ENCODE data around the gene USP12. TPM values are rescaled to one million over a fixed set of nuclear protein-coding genes. Genes with fewer than 3 reads are reported as not detected.

Gene USP12
- total and polyA plus RNA-seq, 5 donors, result 5.4 to 19.3 (median 17.8) TPM

DNA sequence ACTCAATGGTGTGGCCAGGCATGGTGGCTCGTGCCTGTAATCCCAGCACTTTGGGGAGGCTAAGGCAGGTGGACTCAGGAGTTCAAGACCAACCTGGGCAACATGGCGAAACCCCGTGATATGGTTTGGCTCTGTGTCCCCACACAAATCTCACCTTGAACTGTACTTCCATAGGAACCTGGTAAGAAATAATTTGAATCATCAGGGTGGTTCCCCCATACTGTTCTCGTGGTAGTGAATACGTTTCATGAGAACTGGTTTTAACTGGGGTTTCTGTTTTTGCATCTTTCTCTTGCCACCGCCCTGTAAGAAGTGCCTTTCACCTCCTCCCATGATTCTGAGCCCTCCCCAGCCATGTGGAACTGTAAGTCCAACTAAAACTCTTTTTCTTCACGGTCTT is 49.6 kb downstream of the USP12 start:
- intact Hi-C loops (cut with DNase I), result no loop called here
- 97% methylated on average over 7 of the region's 7 CpGs for WGBS
- H3K4me3 ChIP-seq (ENCODE audit: low read length), result no peak overlapping the region

DNA sequence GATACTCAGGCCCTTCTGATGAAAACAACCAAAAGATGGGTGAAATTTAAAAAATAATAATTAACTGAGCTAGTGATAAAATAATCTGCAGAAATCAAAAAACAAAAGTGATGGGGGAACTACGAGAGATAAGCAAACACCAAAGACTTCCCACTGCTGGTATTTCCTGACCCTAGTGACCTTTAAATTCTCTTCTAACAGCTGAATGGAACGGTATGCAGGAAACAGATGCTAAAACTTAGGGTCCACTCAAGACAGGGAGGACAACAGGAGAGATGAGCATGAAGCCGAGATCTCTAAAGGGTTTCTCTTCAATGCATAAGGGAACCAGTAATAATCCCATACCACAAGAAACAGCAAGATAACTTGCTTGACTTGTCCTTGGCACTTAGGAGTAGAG is 50.8 kb downstream of the USP12 start:
- H3K27me3 ChIP-seq (ENCODE audit: control insufficient read depth, insufficient read depth), result no peaks in the 10 kb centered on the region
- no peak overlapping the region for H3K4me3 ChIP-seq (ENCODE audit: low read length)
- DNase-seq (no peak), ATAC-seq (no peak)
- H3K4me1 ChIP-seq (ENCODE audit: control insufficient read depth, insufficient read depth, low read length), result peaks cover 4% of the 10 kb centered on the region
- H3K27ac ChIP-seq (ENCODE audit: low read length), result no peak overlapping the region
- 34% methylated on average over 3 of the region's 3 CpGs for WGBS
- intact Hi-C loops (cut with DNase I), result no loop called here
- H3K9me3 ChIP-seq (ENCODE audit: control insufficient read depth, low read length), result no peaks in the 10 kb centered on the region

More for the DNA sequence above, 49.6 kb downstream of the USP12 start:
- H3K9me3 ChIP-seq (ENCODE audit: control insufficient read depth, low read length), result no peaks in the 10 kb centered on the region
- H3K4me1 ChIP-seq (ENCODE audit: control insufficient read depth, insufficient read depth, low read length), result peaks cover 12% of the 10 kb centered on the region
- no peak for ATAC-seq
- no peaks in the 10 kb centered on the region for H3K27me3 ChIP-seq (ENCODE audit: control insufficient read depth, insufficient read depth)
- H3K27ac ChIP-seq (ENCODE audit: low read length), result no peak overlapping the region
- DNase-seq, result no peak

DNA sequence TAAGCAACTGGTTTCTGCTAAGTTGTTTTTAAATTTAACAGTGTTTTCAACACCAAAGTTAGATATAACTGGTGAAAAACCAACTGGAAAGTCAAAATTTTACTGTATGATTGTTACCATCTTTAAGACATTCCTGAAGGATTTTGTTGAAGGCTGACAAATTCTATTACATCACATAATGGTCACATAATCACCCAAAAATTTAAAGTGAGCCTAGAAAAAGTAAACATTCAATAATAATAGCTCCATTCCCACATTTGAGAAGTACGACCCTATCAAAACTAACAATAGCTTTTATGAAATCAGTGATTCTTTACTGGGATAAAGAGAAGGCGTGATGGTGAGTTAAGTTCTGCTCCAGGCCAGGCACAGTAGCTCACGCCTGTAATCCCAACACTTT is 51.6 kb downstream of the USP12 start:
- no peak overlapping the region for H3K4me3 ChIP-seq (ENCODE audit: low read length)
- H3K27ac ChIP-seq (ENCODE audit: low read length), result no peak overlapping the region
- intact Hi-C loops (cut with DNase I), result no loop called here
- H3K9me3 ChIP-seq (ENCODE audit: control insufficient read depth, low read length), result no peaks in the 10 kb centered on the region
- no peaks in the 10 kb centered on the region for H3K27me3 ChIP-seq (ENCODE audit: control insufficient read depth, insufficient read depth)
- no peak for ATAC-seq
- 96% methylated on average over 3 of the region's 3 CpGs for WGBS
- no peak for DNase-seq
- peaks cover 4% of the 10 kb centered on the region for H3K4me1 ChIP-seq (ENCODE audit: control insufficient read depth, insufficient read depth, low read length)

GRCh38 chr13:27118428-27119054 is 53.1 kb downstream of the USP12 start:
- intact Hi-C loops (cut with DNase I), result no loop called here
- ATAC-seq, result no peak
- no peaks in the 10 kb centered on the region for H3K9me3 ChIP-seq (ENCODE audit: control insufficient read depth, low read length)
- no peak overlapping the region for H3K4me3 ChIP-seq (ENCODE audit: low read length)
- no peak overlapping the region for H3K27ac ChIP-seq (ENCODE audit: low read length)
- no peak for DNase-seq
- WGBS, result 97% methylated on average over 3 of the region's 3 CpGs
- no peaks in the 10 kb centered on the region for H3K27me3 ChIP-seq (ENCODE audit: control insufficient read depth, insufficient read depth)
- peaks cover 4% of the 10 kb centered on the region for H3K4me1 ChIP-seq (ENCODE audit: control insufficient read depth, insufficient read depth, low read length)

DNA sequence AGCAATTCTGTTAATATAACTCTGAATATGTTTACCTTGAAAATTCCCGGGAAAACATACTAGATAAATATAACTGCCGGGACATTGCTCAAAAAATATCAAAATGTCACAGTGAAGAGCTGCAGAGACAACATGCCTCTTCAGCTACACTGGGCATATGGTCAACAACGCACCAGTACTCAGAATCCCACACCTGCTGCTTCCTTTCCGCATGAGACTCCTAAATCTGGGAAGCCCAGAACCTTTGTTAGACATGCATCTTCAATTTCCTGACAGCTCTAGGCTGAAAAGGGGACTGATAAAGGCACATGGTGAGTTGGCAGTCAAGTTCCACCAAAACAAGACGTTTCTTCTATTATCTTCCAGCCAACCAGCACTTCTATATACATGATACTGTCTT is 53.7 kb downstream of the USP12 start:
- Histone ChIP-seq H3K4me3 (ENCODE audit: low read length) (no peak overlapping the region), H3K4me1 (ENCODE audit: control insufficient read depth, insufficient read depth, low read length) (peaks cover 4% of the 10 kb centered on the region), H3K9me3 (ENCODE audit: control insufficient read depth, low read length) (no peaks in the 10 kb centered on the region), H3K27me3 (ENCODE audit: control insufficient read depth, insufficient read depth) (no peaks in the 10 kb centered on the region), H3K27ac (ENCODE audit: low read length) (no peak overlapping the region)
- no peak for DNase-seq
- intact Hi-C loops (cut with DNase I), result no loop called here
- ATAC-seq, result no peak
- WGBS, result 68% methylated on average over 5 of the region's 5 CpGs

DNA sequence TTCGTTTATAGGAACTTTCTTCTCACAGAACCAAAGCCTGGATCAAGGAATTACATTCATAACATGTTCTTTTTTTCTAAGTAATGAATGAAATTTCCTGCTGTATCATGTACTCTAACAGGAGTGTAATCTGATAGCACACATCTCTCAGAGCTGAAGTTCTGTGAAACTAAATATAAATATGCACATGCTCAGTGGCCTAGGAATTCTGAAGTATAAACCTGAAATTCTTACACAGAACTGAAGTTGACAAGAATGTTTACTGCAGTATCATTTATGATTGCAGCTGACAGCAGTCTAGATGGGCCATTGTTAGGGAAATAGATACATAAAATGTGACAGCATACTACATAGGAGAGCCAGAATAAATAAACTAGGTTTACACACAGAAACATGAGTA is 54.5 kb downstream of the USP12 start:
- Histone ChIP-seq H3K27me3 (ENCODE audit: control insufficient read depth, insufficient read depth) (no peaks in the 10 kb centered on the region), H3K4me3 (ENCODE audit: low read length) (no peak overlapping the region), H3K27ac (ENCODE audit: low read length) (no peak overlapping the region), H3K9me3 (ENCODE audit: control insufficient read depth, low read length) (no peaks in the 10 kb centered on the region), H3K4me1 (ENCODE audit: control insufficient read depth, insufficient read depth, low read length) (peaks cover 4% of the 10 kb centered on the region)
- ATAC-seq (no peak), DNase-seq (no peak)
- intact Hi-C loops (cut with DNase I), result no loop called here
- 64% methylated on average over 1 of the region's 1 CpG for WGBS

DNA sequence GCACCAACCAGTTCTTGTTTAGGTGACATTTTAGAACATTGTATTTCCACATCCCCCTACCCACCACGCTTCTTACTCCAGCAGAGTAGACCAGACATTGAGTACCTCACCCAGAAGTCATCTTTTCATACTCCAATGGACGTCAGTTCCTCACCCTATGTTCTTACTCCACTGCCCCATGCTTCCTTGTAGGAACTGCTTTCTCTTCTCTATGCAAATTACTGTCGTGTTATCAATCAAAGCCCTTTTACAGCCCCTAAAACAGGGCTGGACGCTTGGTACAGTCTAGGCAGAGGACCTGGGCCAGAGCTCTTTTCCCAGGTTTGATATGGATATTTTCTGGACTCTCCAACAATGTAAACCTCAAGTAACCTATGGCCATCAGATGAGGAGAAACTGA is 58.2 kb downstream of the USP12 start:
- no peaks in the 10 kb centered on the region for H3K27me3 ChIP-seq (ENCODE audit: control insufficient read depth, insufficient read depth)
- WGBS, result 93% methylated on average over 4 of the region's 4 CpGs
- intact Hi-C loops (cut with DNase I), result no loop called here
- no peaks in the 10 kb centered on the region for H3K4me1 ChIP-seq (ENCODE audit: control insufficient read depth, insufficient read depth, low read length)
- no peaks in the 10 kb centered on the region for H3K9me3 ChIP-seq (ENCODE audit: control insufficient read depth, low read length)
- ATAC-seq (no peak), DNase-seq (no peak)
- H3K4me3 ChIP-seq (ENCODE audit: low read length), result no peak overlapping the region
- H3K27ac ChIP-seq (ENCODE audit: low read length), result no peak overlapping the region

DNA sequence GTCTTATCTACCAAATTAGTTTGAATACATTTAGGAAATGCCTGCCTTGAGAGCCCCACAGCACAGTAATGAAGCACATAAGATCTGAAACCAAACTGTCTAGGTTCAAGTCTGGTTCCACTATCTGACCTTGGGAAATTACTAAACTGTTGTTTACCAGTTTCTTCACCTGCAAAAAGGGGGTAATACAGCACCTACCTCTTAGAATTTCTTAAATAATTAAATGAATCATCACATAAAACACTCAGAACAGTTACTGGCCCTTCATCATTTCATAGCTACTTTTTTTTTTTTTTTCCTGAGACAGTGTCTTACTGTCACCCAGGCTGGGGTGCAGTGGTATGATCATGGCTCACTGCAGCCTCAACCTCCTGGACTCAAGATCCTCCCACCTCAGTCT is 59.6 kb downstream of the USP12 start:
- Histone ChIP-seq H3K27ac (ENCODE audit: low read length) (no peak overlapping the region), H3K4me1 (ENCODE audit: control insufficient read depth, insufficient read depth, low read length) (no peaks in the 10 kb centered on the region), H3K9me3 (ENCODE audit: control insufficient read depth, low read length) (no peaks in the 10 kb centered on the region), H3K4me3 (ENCODE audit: low read length) (no peak overlapping the region), H3K27me3 (ENCODE audit: control insufficient read depth, insufficient read depth) (no peaks in the 10 kb centered on the region)
- ATAC-seq, result no peak
- intact Hi-C loops (cut with DNase I), result no loop called here
- DNase-seq, result no peak

DNA sequence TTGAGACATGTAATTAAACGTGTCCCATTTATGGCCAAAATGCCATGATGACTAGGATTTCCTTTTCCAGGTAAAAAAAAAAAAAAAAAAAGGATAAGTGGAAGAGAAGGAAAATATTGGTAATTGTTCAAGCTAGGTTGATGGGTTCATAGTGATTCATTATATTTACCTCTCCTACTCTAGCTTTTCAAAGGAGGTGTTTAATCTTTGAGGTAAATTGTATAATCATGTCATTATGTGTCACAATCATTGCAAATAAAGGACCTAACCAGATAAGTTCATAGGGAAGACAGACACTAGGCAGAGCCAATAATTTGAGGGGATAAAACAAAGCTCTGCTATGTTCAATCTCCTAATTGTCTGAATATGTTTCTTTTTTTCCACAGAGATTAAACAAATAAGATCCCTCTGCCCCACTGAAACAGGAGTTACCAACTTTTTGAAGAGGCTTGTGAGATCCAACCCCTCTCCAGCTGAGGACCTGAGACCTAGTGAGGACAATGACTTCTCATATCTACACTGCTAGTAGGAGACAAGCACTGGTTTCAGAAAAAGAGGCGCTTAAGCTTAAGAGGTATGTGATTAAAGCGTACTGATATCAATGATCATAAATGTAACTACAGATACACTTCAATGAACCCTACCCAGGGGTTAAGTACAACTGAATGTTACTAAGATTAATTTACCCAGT is 61.4 kb downstream of the USP12 start:
- Histone ChIP-seq H3K4me3 (ENCODE audit: low read length) (no peak overlapping the region), H3K9me3 (ENCODE audit: control insufficient read depth, low read length) (no peaks in the 10 kb centered on the region), H3K4me1 (ENCODE audit: control insufficient read depth, insufficient read depth, low read length) (no peaks in the 10 kb centered on the region), H3K27ac (ENCODE audit: low read length) (no peak overlapping the region), H3K27me3 (ENCODE audit: control insufficient read depth, insufficient read depth) (no peaks in the 10 kb centered on the region)
- 91% methylated on average over 3 of the region's 3 CpGs for WGBS
- intact Hi-C loops (cut with DNase I), result no loop called here
- no peak for DNase-seq
- ATAC-seq, result no peak

GRCh38 chr13:27106144-27106543 is 65.5 kb downstream of the USP12 start:
- Histone ChIP-seq H3K27me3 (ENCODE audit: control insufficient read depth, insufficient read depth) (no peaks in the 10 kb centered on the region), H3K4me1 (ENCODE audit: control insufficient read depth, insufficient read depth, low read length) (no peaks in the 10 kb centered on the region), H3K9me3 (ENCODE audit: control insufficient read depth, low read length) (no peaks in the 10 kb centered on the region), H3K4me3 (ENCODE audit: low read length) (no peak overlapping the region), H3K27ac (ENCODE audit: low read length) (no peak overlapping the region)
- no peak for ATAC-seq
- 94% methylated on average over 5 of the region's 5 CpGs for WGBS
- DNase-seq, result no peak
- intact Hi-C loops (cut with DNase I), result no loop called here

DNA sequence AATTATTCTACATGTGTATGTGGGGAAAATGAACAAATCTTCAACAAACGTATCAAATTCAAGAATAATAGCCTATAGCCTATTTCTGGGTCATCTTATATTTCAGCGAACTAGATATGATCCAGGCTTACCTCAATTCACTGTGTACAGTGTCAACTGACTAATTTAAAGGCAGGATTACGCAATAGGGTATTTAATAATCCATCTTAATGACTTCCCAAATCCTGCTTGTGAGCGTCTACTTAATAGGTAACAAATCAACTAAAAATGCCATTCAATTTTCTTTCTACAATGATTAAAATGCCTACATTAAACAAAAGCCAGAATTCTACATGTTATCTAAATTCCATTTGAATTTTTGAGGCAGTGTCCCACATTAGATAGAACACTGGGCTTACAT is 67.0 kb downstream of the USP12 start:
- Histone ChIP-seq H3K27ac (ENCODE audit: low read length) (no peak overlapping the region), H3K27me3 (ENCODE audit: control insufficient read depth, insufficient read depth) (no peaks in the 10 kb centered on the region), H3K9me3 (ENCODE audit: control insufficient read depth, low read length) (no peaks in the 10 kb centered on the region), H3K4me1 (ENCODE audit: control insufficient read depth, insufficient read depth, low read length) (no peaks in the 10 kb centered on the region), H3K4me3 (ENCODE audit: low read length) (no peak overlapping the region)
- intact Hi-C loops (cut with DNase I), result no loop called here
- no peak for DNase-seq
- ATAC-seq, result no peak
- WGBS, result 72% methylated on average over 4 of the region's 4 CpGs

GRCh38 chr13:27101847-27102246 is 69.8 kb downstream of the USP12 start:
- no peak overlapping the region for H3K27ac ChIP-seq (ENCODE audit: low read length)
- H3K4me3 ChIP-seq (ENCODE audit: low read length), result no peak overlapping the region
- H3K27me3 ChIP-seq (ENCODE audit: control insufficient read depth, insufficient read depth), result no peaks in the 10 kb centered on the region
- intact Hi-C loops (cut with DNase I), result no loop called here
- 97% methylated on average over 3 of the region's 3 CpGs for WGBS
- H3K9me3 ChIP-seq (ENCODE audit: control insufficient read depth, low read length), result no peaks in the 10 kb centered on the region
- DNase-seq, result no peak
- H3K4me1 ChIP-seq (ENCODE audit: control insufficient read depth, insufficient read depth, low read length), result no peaks in the 10 kb centered on the region
- ATAC-seq, result no peak
